ENCODE data around the gene LCE2C. TPM values are rescaled to one million over a fixed set of nuclear protein-coding genes. Genes with fewer than 3 reads are reported as not detected.

LCE2C gene
- total RNA-seq, 3 donors from 2014 or later, result not detected

- intact Hi-C loops (cut with DNase I, micrococcal nuclease), result no loop called here
These were observed 22.9 kb downstream of the LCE2C start, which contains the start of gene LCE2A for GRCh38 chr1:152697701-152698600. TSS of gene LCE2A (plus strand) at chr1:152698345. CDS start at chr1:152698902, 557 bp downstream.

GRCh38 chr1:152699746-152700145, 24.7 kb downstream of the LCE2C start:
- Histone ChIP-seq H3K4me1 (ENCODE audit: low read depth) (no peaks in the 10 kb centered on the region), H3K36me3 (ENCODE audit: low read depth) (no peaks in the 10 kb centered on the region), H3K9me3 (no peaks in the 10 kb centered on the region), H3K4me3 (no peak overlapping the region)
- DNase-seq (no peak), ATAC-seq (no peak)
- TF ChIP-seq CTCF (IDR thresholded peaks at IDR 0.05), result no peak
- intact Hi-C loops (cut with DNase I, micrococcal nuclease), result no loop called here

More at GRCh38 chr1:152697701-152698600, 22.9 kb downstream of the LCE2C start, which contains the start of gene LCE2A:
- Histone ChIP-seq H3K4me1 (ENCODE audit: low read depth) (no peaks in the 10 kb centered on the region), H3K9me3 (no peaks in the 10 kb centered on the region), H3K36me3 (ENCODE audit: low read depth) (no peaks in the 10 kb centered on the region), H3K4me3 (no peak within 1 kb of the TSS)
- TF ChIP-seq CTCF (IDR thresholded peaks at IDR 0.05), result no peak
- ATAC-seq, result no peak
- DNase-seq, result no peak

- Histone ChIP-seq H3K4me3 (no peak within 1 kb of the TSS), H3K9me3 (no peaks in the 10 kb centered on the region), H3K36me3 (ENCODE audit: low read depth) (no peaks in the 10 kb centered on the region), H3K4me1 (ENCODE audit: low read depth) (no peaks in the 10 kb centered on the region)
- no peak for DNase-seq
- no peak for TF ChIP-seq CTCF (IDR thresholded peaks at IDR 0.05)
- ATAC-seq, result no peak
- intact Hi-C loops (cut with DNase I, micrococcal nuclease), result no loop called here
These were observed 32.8 kb downstream of the LCE2C start, which contains the start of gene LCE4A for GRCh38 chr1:152707860-152708259. TSS of gene LCE4A (plus strand) at chr1:152708160. CDS start at chr1:152709076, 916 bp downstream.

GRCh38 chr1:152718238-152718637, 43.2 kb downstream of the LCE2C start:
- Histone ChIP-seq H3K36me3 (ENCODE audit: low read depth) (no peaks in the 10 kb centered on the region), H3K4me1 (ENCODE audit: low read depth) (no peaks in the 10 kb centered on the region), H3K4me3 (no peak overlapping the region), H3K9me3 (peaks cover 2% of the 10 kb centered on the region)
- DNase-seq, result no peak
- intact Hi-C loops (cut with DNase I, micrococcal nuclease), result no loop called here
- TF ChIP-seq CTCF (IDR thresholded peaks at IDR 0.05), result no peak
- ATAC-seq, result no peak

- Histone ChIP-seq H3K4me3 (no peak overlapping the region), H3K9me3 (no peaks in the 10 kb centered on the region), H3K4me1 (ENCODE audit: low read depth) (no peaks in the 10 kb centered on the region), H3K36me3 (ENCODE audit: low read depth) (no peaks in the 10 kb centered on the region)
- intact Hi-C loops (cut with DNase I, micrococcal nuclease), result no loop called here
- DNase-seq (no peak), ATAC-seq (no peak)
- TF ChIP-seq CTCF (IDR thresholded peaks at IDR 0.05), result no peak
These were observed 50.2 kb downstream of the LCE2C start for GRCh38 chr1:152725261-152725660.

Other genes with a start within 250 kb of the LCE2C start
- not detected for gene LCE5A, start 164.5 kb upstream of the LCE2C start, total RNA-seq
- gene CRCT1, start 160.8 kb upstream of the LCE2C start, total RNA-seq, result not detected
- gene LCE3E, start 108.5 kb upstream of the LCE2C start, total RNA-seq, result not detected
- gene LCE3D, start 94.8 kb upstream of the LCE2C start, total RNA-seq, result not detected
- gene LCE3C, start 75.0 kb upstream of the LCE2C start, total RNA-seq, result not detected
- not detected for gene LCE3B, start 61.5 kb upstream of the LCE2C start, total RNA-seq
- gene LCE3A, start 52.2 kb upstream of the LCE2C start, total RNA-seq, result not detected
- not detected for gene LCE2D, start 11.9 kb upstream of the LCE2C start, total RNA-seq
- gene LCE2B, start 10.8 kb downstream of the LCE2C start, total RNA-seq, result not detected
- gene LCE2A, start 23.1 kb downstream of the LCE2C start, total RNA-seq, result not detected
- not detected for gene LCE4A, start 32.9 kb downstream of the LCE2C start, total RNA-seq
- gene KPRP, start 82.7 kb downstream of the LCE2C start, total RNA-seq, result not detected
- gene LCE1F, start 99.9 kb downstream of the LCE2C start, total RNA-seq, result not detected
- not detected for gene LCE1E, start 111.0 kb downstream of the LCE2C start, total RNA-seq
- not detected for gene LCE1D, start 121.4 kb downstream of the LCE2C start, total RNA-seq
- not detected for gene LCE1C, start 131.4 kb downstream of the LCE2C start, total RNA-seq
- gene LCE1B, start 136.7 kb downstream of the LCE2C start, total RNA-seq, result not detected
- gene LCE1A, start 152.2 kb downstream of the LCE2C start, total RNA-seq, result not detected
- gene LCE6A, start 167.6 kb downstream of the LCE2C start, total RNA-seq, result not detected
- gene LCE7A, start 184.7 kb downstream of the LCE2C start, total RNA-seq, result not detected
- not detected for gene SMCP, start 203.0 kb downstream of the LCE2C start, total RNA-seq
- not detected for gene IVL, start 233.3 kb downstream of the LCE2C start, total RNA-seq

All from mucosa of descending colon (tissue), 3 donors.